ENCODE results near the gene SAG. TPM values are rescaled to one million over a fixed set of nuclear protein-coding genes. Genes with fewer than 3 reads are reported as not detected.

Gene SAG
- total and polyA plus RNA-seq, 2 experiments from 2014 or later = 0.47 TPM; not detected in 1

- no peak for DNase-seq (ENCODE audit: low spot score)
- no peaks in the 10 kb centered on the region for H4K20me1 ChIP-seq (ENCODE audit: insufficient read depth, poor library complexity, severe bottlenecking)
- H3K4me2 ChIP-seq = no peak overlapping the region
- H3K9me2 ChIP-seq (replicated peaks; ENCODE audit: insufficient read depth) = no peaks in the 10 kb centered on the region
- no peaks in the 10 kb centered on the region for H3K9me3 ChIP-seq (ENCODE audit: low read depth)
- no peaks in the 10 kb centered on the region for H3K27me3 ChIP-seq
- 95% methylated on average over 11 of the region's 11 CpGs for WGBS (ENCODE audit: low lambda C conversion rate, missing lambda C conversion rate)
- TF ChIP-seq EZH2phosphoT487 (IDR thresholded peaks at IDR 0.05; ENCODE audit: low read depth, severe bottlenecking, unreplicated experiment) = no peak
- no peak overlapping the region for H2AFZ ChIP-seq
- H3K27ac ChIP-seq = no peak overlapping the region
- H3K79me2 ChIP-seq = peaks cover 73% of the 10 kb centered on the region
- peaks cover 1% of the 10 kb centered on the region for H3K4me1 ChIP-seq (ENCODE audit: insufficient read depth)
- H3K4me3 ChIP-seq = no peak overlapping the region
- no peaks in the 10 kb centered on the region for H3K36me3 ChIP-seq (replicated peaks; ENCODE audit: insufficient read depth, low read depth)
These were observed 73.5 kb downstream of the SAG start for GRCh38 chr2:233380995-233381637.

GRCh38 chr2:233381638-233381995, 74.0 kb downstream of the SAG start:
- peaks cover 2% of the 10 kb centered on the region for H4K20me1 ChIP-seq (ENCODE audit: insufficient read depth, poor library complexity, severe bottlenecking)
- 85% methylated on average over 4 of the region's 4 CpGs for WGBS (ENCODE audit: low lambda C conversion rate, missing lambda C conversion rate)
- H3K36me3 ChIP-seq (replicated peaks; ENCODE audit: insufficient read depth, low read depth) = no peaks in the 10 kb centered on the region
- H3K79me2 ChIP-seq = peaks cover 75% of the 10 kb centered on the region
- no peak overlapping the region for H3K4me3 ChIP-seq
- H3K27ac ChIP-seq = no peak overlapping the region
- H3K9me3 ChIP-seq (ENCODE audit: low read depth) = no peaks in the 10 kb centered on the region
- no peak overlapping the region for H2AFZ ChIP-seq
- H3K4me2 ChIP-seq = no peak overlapping the region
- H3K27me3 ChIP-seq = no peaks in the 10 kb centered on the region
- peaks cover 6% of the 10 kb centered on the region for H3K4me1 ChIP-seq (ENCODE audit: insufficient read depth)
- DNase-seq (ENCODE audit: low spot score) = no peak
- no peaks in the 10 kb centered on the region for H3K9me2 ChIP-seq (replicated peaks; ENCODE audit: insufficient read depth)
- TF ChIP-seq EZH2 (IDR thresholded peaks at IDR 0.05; ENCODE audit: borderline replicate concordance) (no peak), CTCF (IDR thresholded peaks at IDR 0.05; ENCODE audit: poor library complexity) (no peak), EZH2phosphoT487 (IDR thresholded peaks at IDR 0.05; ENCODE audit: low read depth, severe bottlenecking, unreplicated experiment) (no peak)

- Histone ChIP-seq H3K36me3 (replicated peaks; ENCODE audit: insufficient read depth, low read depth) (no peaks in the 10 kb centered on the region), H3K9me2 (replicated peaks; ENCODE audit: insufficient read depth) (no peaks in the 10 kb centered on the region), H4K20me1 (ENCODE audit: insufficient read depth, poor library complexity, severe bottlenecking) (peaks cover 6% of the 10 kb centered on the region), H3K27ac (no peak overlapping the region), H3K4me1 (ENCODE audit: insufficient read depth) (peaks cover 20% of the 10 kb centered on the region), H2AFZ (no peak overlapping the region), H3K79me2 (peaks cover 64% of the 10 kb centered on the region), H3K4me3 (no peak overlapping the region), H3K4me2 (no peak overlapping the region), H3K27me3 (no peaks in the 10 kb centered on the region), H3K9me3 (ENCODE audit: low read depth) (no peaks in the 10 kb centered on the region)
- no peak for DNase-seq (ENCODE audit: low spot score)
- no peak for TF ChIP-seq EZH2 (IDR thresholded peaks at IDR 0.05; ENCODE audit: borderline replicate concordance)
- TF ChIP-seq CTCF (IDR thresholded peaks at IDR 0.05; ENCODE audit: poor library complexity) = no peak
- no peak for TF ChIP-seq EZH2phosphoT487 (IDR thresholded peaks at IDR 0.05; ENCODE audit: low read depth, severe bottlenecking, unreplicated experiment)
- 88% methylated on average over 10 of the region's 10 CpGs for WGBS (ENCODE audit: low lambda C conversion rate, missing lambda C conversion rate)
These were observed 76.4 kb downstream of the SAG start for GRCh38 chr2:233384015-233384414.

GRCh38 chr2:233384811-233385488, 77.3 kb downstream of the SAG start:
- H3K27me3 ChIP-seq = no peaks in the 10 kb centered on the region
- H3K9me3 ChIP-seq (ENCODE audit: low read depth) = no peaks in the 10 kb centered on the region
- peaks cover 59% of the 10 kb centered on the region for H3K79me2 ChIP-seq
- H3K4me1 ChIP-seq (ENCODE audit: insufficient read depth) = peaks cover 20% of the 10 kb centered on the region
- no peak for DNase-seq (ENCODE audit: low spot score)
- H3K9me2 ChIP-seq (replicated peaks; ENCODE audit: insufficient read depth) = no peaks in the 10 kb centered on the region
- H4K20me1 ChIP-seq (ENCODE audit: insufficient read depth, poor library complexity, severe bottlenecking) = peaks cover 6% of the 10 kb centered on the region
- 89% methylated on average over 12 of the region's 12 CpGs for WGBS (ENCODE audit: low lambda C conversion rate, missing lambda C conversion rate)
- no peak overlapping the region for H3K4me3 ChIP-seq
- TF ChIP-seq EZH2phosphoT487 (IDR thresholded peaks at IDR 0.05; ENCODE audit: low read depth, severe bottlenecking, unreplicated experiment) (no peak), CTCF (IDR thresholded peaks at IDR 0.05; ENCODE audit: poor library complexity) (no peak), EZH2 (IDR thresholded peaks at IDR 0.05; ENCODE audit: borderline replicate concordance) (no peak)
- H2AFZ ChIP-seq = no peak overlapping the region
- no peaks in the 10 kb centered on the region for H3K36me3 ChIP-seq (replicated peaks; ENCODE audit: insufficient read depth, low read depth)
- H3K27ac ChIP-seq = no peak overlapping the region
- H3K4me2 ChIP-seq = no peak overlapping the region

Data from hepatocyte (in vitro differentiated cells).